T-helper 1 cell (primary cell): ENCODE results near the gene ABHD4.
"Not testable (repeated sequence)": the region's sequence is repeated elsewhere in the genome, so short reads cannot be mapped to it uniquely, and the experiment has no call there.

Experiments used
- DNase-seq, 5 donors: peaks; one replicate each; pipeline ENCODE4 v3.0.0-alpha.2; 2012 to 2020

Gene ABHD4

GRCh38 chr14:22561661-22562579 is 36.2 kb upstream of the ABHD4 start:
- DNase-seq: peak; percentile 56 to 85 (median 71)

GRCh38 chr14:22563987-22564386 is 34.1 kb upstream of the ABHD4 start:
- peak in 1 of 5 donors; percentile 70 for DNase-seq

DNA sequence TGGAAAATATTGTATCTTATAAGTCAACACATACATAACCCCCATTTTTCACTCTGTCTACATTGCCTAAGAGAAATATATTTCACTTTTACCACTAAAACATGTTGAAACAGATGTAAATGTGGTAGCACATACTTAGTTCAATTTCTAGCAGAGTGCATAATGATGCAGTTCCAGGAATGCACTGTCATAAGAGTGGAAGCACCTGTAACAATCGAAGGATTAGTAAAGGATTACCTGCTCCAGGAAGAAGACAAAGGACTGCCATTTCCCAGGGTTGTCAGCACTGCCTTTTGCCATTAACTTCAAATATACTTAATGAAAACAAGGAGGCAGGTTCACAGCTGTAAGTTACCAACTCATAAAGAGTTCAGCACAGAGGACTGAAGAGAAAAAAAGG is 33.6 kb upstream of the ABHD4 start:
- peak in 1 of 5 donors; percentile 19 for DNase-seq

- peak in 1 of 5 donors; percentile 51 for DNase-seq
Measured at GRCh38 chr14:22565391-22565945, 32.6 kb upstream of the ABHD4 start.

- DNase-seq: not testable (repeated sequence)
Measured at GRCh38 chr14:22566266-22566665, 31.8 kb upstream of the ABHD4 start.

DNA sequence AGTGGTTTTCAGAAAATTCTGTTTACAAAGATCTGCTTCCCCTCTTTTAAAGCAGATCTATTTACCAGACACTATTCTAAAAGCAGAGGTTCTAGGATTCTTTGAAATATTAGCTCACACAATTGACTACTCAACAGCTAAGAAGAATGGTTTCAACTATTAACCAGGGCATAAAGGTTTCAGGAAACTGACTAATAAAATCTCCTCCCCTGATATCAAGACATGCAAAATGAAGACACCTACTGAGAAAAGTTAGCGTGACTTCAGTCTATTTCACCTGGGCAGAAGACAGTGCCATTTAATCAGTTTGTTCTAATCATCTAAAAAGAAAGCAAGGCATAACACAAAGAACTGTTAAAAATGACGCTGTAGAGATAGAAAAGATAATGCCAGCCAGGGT is 31.3 kb upstream of the ABHD4 start:
- DNase-seq: peak in 1 of 5 donors; percentile 47

DNA sequence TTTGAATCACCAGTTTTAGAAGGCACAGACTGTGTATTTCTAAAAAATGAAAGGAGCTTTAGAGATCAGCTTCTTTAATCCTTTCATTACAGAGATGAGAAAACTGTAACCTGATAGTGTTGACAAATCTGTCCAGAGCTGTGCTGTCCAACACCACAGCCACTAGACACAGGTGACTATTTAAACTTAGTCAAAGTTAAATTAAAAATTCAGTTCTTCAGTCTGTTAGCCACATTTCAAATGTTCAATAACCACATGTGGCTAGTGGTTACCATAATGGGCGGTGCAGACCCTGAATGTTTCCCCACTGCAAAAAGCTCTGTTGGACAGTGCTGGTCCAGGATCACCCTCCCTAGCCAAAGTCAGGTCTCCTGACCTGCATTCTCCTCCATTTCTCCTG is 30.7 kb upstream of the ABHD4 start:
- DNase-seq: peak in 1 of 5 donors; percentile 25

- DNase-seq: peak in 1 of 5 donors; percentile 15
Measured at GRCh38 chr14:22569106-22569736, 28.9 kb upstream of the ABHD4 start.

- no peak for DNase-seq
Measured at GRCh38 chr14:22569737-22570131, 28.4 kb upstream of the ABHD4 start.

GRCh38 chr14:22570132-22570949 is 27.8 kb upstream of the ABHD4 start:
- DNase-seq: peak; percentile 64 to 97 (median 83)

DNA sequence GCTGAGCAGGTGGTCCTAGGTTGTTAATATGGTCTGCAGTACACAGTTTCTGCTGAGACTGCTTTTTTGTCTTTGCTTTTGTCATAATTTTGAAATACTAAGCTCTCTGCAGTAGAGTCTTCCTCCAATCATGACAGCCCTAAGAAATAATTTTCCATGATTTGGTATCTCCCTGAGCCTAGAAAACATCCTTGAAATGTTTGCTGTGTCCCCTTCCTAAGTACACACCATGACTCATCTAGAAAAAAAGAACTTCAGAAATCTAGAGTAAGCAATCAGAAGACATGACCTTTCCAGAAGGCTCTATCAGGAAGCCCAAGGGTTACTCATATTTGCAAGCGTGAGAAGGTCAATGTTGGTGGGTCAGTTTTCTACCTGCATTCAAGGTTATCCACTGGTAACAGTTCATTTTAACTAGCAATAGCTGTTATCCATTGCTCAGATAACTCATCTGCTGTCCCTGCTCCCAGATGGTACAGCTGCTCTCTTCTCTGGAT is 25.5 kb upstream of the ABHD4 start:
- DNase-seq: no peak

- DNase-seq: peak in 1 of 5 donors; percentile 11
Measured at GRCh38 chr14:22573804-22574203, 24.3 kb upstream of the ABHD4 start.

DNA sequence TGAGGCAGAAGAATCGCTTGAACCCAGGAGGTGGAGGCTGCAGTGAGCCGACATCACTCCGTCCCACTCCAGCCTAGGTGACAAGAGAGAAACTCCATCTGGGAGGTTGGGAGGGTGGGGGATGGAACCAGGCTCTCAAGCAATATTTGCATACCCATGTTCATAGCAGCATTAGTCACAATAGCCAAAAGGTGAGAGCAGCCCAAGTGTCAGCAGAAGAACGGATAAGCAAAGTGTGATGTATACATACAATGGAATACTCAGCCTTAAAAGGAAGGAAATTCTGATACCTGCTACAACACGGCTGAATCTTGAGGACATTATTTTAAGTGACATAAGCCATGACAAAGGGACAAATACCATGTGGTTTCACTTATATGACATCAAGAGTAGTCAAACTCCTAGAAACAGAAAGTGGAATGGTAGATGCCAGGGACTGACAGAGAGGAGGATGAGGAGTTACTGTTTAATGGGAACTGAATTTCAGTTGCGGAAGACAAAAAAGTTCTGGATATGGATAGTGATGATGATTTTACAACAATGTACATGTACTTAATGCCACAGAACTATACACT is 20.7 kb upstream of the ABHD4 start:
- peak in 1 of 5 donors; percentile 13 for DNase-seq

DNA sequence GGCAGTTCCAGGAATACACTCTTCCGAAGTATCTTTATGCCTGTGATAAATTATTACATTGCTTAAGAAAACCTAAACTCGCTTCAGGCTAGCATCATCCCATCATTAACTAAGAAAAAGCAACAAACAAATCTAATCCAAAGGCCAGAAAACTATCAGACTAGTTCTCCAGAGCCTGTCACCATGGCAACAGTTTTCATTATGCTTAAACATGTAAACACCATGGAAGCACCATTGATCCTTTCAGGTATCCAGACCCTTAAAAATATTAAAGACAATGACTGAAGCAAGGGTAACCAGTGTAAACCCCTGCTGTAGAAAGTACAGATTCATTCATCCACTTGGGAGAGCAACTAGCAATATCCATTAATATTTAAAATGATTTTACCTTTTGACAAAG is 18.9 kb upstream of the ABHD4 start:
- no peak for DNase-seq

- no peak for DNase-seq
Measured at GRCh38 chr14:22579881-22580280, 18.2 kb upstream of the ABHD4 start.

DNA sequence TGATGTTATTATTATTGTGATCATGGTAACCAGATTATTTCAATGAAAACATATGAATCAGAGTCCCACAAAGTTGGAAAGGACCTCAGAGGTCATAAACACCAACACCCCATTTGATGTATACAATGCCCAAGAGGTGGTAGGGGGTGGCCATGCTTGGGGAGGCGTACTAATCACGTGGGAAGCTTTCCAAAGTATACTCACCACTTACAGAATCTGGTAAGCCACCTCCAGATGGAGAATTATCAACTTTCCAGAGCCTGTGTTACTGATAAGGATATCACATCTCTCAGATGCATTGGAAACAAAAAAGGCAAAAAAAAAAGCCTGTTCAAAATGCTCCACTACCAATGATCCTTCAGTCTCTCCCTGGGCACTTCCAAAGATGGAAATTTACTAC is 17.5 kb upstream of the ABHD4 start:
- no peak for DNase-seq

GRCh38 chr14:22583994-22584393 is 14.1 kb upstream of the ABHD4 start:
- DNase-seq: no peak

DNA sequence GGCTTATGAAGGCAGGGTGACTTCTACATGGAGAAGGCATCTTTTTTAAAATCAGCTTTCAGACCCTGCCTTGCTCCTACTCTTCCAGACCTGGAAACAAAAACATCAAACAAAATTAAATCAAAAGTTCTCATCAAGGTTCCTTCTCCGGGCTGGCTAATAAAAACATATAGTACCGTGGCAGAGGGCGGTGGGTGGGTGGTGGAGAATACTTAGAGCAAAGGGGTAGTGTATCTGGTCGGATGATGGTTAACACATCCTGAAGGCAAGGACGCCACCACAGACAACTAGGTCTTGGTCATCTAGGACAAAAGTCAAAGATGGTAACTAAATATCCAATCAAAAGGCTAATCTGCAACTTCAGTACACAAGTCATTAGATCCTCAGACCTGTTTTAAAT is 10.9 kb upstream of the ABHD4 start:
- no peak for DNase-seq

DNA sequence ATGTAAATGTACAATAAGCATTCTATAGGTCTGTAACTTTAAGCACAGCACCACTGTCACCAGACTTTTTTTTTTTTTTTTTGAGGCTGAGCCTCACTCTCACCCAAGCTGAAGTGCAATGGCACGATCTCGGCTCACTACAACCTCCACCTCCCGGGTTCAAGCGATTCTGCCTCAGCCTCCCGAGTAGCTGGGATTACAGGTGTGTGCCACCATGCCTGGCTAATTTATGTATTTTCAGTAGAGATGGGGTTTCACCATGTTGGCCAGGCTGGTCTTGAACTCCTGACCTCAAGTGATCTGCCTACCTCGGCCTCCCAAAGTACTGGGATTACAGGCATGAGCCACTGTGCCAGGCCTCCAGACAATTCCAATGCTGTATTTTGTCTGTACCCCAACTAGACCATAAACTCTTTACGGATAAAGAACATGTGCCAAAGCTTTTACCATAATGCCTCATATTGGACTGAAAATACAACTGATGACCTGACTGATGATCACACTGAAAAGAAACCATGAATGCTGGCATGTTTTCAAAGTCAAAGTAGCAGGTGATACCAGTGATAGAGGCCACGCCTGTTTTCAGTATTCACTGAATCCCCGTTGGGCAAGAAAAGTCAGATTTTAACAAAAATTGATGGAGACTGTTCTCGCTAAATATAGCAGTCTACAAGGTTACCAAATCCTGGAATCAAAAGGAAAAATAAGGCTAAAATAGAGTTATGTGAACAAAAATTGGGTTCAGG is 10.2 kb upstream of the ABHD4 start:
- peak in 1 of 5 donors; percentile 33 for DNase-seq

DNA sequence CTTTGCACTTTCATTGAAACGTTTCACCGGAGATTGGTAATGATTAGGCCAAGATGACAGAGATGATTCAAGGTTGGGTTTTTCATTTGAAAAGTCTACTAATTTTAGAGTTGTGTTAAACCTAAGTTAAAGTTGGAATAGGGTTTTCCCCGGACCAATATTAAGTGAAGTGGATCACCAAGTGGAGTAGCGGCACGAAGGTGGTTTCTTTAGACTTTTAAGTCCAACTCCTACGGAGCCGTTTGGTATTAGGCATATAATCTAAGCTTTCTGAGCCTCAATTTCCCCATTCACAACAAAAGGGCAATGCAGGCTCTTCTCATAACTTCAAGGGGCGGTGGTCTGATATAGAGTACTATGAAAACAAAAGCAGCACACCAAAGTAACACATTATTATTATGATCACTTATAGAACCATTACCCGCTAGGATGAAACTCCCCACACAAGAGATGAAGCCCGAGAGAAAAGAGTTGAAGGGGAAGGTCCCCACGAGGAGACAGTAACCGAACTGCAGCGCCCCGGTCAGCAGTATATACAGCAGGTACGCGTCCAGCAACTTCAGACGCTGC is 9.5 kb upstream of the ABHD4 start:
- DNase-seq: peak in 1 of 5 donors; percentile 36
